ENCODE measurements around the gene CCNY.

CCNY gene

DNA sequence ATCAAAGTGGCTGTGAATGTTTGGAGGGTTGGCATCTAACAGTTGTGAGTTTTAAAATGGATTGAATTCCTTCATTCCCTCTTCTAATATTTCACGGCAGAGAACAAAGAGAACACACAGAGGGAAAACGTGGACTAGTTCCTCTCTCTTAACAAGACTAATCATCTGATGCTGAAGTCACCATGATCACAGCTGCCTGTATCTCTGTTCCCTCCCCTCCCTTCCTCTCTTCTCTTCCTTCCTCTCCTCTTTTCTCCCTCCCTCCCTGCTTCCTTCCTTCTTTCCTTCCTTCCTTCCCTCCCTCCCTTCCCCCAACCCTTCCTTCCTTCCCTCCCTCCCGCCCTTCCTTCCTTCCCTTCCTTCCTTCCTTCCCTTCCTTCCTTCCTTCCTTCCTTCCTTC, 258.8 kb downstream of the CCNY start:
- H3K4me3 ChIP-seq (ENCODE audit: control insufficient read depth, low read depth, low read length) = no peak overlapping the region
- no peak for DNase-seq (ENCODE audit: low read depth)
- TF ChIP-seq, protein P1, sequence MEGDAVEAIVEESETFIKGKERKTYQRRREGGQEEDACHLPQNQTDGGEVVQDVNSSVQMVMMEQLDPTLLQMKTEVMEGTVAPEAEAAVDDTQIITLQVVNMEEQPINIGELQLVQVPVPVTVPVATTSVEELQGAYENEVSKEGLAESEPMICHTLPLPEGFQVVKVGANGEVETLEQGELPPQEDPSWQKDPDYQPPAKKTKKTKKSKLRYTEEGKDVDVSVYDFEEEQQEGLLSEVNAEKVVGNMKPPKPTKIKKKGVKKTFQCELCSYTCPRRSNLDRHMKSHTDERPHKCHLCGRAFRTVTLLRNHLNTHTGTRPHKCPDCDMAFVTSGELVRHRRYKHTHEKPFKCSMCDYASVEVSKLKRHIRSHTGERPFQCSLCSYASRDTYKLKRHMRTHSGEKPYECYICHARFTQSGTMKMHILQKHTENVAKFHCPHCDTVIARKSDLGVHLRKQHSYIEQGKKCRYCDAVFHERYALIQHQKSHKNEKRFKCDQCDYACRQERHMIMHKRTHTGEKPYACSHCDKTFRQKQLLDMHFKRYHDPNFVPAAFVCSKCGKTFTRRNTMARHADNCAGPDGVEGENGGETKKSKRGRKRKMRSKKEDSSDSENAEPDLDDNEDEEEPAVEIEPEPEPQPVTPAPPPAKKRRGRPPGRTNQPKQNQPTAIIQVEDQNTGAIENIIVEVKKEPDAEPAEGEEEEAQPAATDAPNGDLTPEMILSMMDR (conservative IDR thresholded peaks at IDR 0.05; ENCODE audit: control insufficient read depth, insufficient read depth, low read depth, low read length) = no peak

DNA sequence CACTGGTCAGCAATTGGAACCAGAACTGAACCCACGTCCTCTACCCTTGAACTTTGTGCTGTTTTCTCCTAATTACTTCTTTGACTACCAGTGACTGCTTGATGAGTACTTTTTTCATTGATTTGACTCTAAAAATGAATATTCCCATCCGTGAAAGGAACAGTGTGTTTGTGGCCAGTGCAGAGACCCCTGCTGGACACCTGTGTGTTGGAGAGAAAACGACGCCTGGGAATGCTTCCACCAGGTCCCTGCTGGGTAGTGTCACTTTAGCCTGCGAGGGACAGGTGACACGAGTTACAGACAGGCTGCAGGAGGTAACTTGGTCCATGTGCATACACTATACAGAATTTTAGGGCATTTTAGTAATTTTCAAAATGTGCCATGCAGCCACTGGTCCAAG, 262.1 kb downstream of the CCNY start:
- no peak overlapping the region for H3K4me3 ChIP-seq (ENCODE audit: control insufficient read depth, low read depth, low read length)
- TF ChIP-seq, protein P1 (conservative IDR thresholded peaks at IDR 0.05; ENCODE audit: control insufficient read depth, insufficient read depth, low read depth, low read length) = peak; percentile 45
- no peak for DNase-seq (ENCODE audit: low read depth)

DNA sequence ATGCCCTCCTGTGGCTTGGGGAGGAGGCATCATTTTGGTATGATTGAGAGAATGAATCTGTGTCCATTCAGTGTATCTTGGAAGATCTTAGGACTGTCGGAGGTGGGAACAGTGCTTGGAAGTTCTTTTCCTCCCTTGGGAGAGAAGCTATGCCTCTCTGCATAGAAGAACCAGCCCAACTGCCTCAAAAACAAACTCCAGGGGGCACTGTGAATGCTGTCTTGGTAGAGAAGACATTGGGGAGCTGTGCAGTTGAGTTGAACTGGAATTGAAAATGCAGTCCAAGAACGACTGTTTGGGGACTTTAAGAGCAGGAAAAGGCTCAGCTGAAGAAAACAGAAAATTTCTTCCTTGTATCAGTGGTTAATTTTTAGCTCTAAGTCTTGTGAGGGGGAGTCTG, 263.9 kb downstream of the CCNY start:
- H3K4me3 ChIP-seq (ENCODE audit: control insufficient read depth, low read depth, low read length) = no peak overlapping the region
- TF ChIP-seq, protein P1 (conservative IDR thresholded peaks at IDR 0.05; ENCODE audit: control insufficient read depth, insufficient read depth, low read depth, low read length) = peak; percentile 28
- DNase-seq (ENCODE audit: low read depth) = no peak

DNA sequence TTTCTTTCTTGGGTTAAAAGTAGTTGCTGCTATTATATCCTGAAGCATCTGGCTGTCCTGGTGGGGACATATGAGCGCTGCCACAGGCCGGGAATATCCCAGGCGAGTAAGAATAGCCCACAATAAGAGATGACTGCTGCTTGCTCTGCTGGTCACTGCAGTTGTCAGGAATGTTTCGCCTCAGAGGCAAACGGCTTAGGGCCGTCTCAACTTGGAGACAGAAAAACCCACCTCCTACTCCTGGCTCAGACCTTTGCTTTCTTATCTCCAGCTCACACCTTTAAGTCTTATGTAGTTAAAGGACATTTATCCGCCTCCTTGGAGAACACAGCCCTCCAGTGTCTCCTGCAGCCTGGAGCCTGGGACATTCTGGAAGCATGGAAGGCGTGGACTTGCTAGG, 268.9 kb downstream of the CCNY start, which contains the start of gene GJD4:
GJD4 (plus strand) TSS at position 151 of the 400 bp plus-strand sequence; CDS start at position 378, 227 bp downstream.
- TF ChIP-seq, protein P1 (conservative IDR thresholded peaks at IDR 0.05; ENCODE audit: control insufficient read depth, insufficient read depth, low read depth, low read length) = no peak
- H3K4me3 ChIP-seq (ENCODE audit: control insufficient read depth, low read depth, low read length) = no peak within 1 kb of the TSS
- DNase-seq (ENCODE audit: low read depth) = no peak

DNA sequence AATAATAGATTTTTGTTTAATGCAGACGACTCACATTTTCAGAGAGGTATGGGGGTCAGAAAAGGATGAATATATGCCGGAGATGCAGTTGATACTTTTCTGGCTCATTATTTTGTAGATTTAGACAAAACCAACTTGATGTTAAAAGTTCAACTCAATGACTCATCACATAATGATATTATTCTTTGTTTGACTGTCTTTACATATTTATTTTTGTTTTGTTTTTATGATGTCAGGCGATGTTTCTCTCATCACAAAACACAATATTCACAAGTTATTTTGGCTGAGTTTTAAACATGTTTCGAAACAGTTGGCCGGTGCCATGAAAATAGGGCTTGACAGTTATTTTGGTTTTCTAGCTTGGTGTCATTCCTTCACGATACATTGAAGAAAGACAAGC, 270.1 kb downstream of the CCNY start:
- H3K4me3 ChIP-seq (ENCODE audit: control insufficient read depth, low read depth, low read length) = no peak overlapping the region
- TF ChIP-seq, protein P1 (conservative IDR thresholded peaks at IDR 0.05; ENCODE audit: control insufficient read depth, insufficient read depth, low read depth, low read length) = no peak
- peak; percentile 33 for DNase-seq (ENCODE audit: low read depth)

DNA sequence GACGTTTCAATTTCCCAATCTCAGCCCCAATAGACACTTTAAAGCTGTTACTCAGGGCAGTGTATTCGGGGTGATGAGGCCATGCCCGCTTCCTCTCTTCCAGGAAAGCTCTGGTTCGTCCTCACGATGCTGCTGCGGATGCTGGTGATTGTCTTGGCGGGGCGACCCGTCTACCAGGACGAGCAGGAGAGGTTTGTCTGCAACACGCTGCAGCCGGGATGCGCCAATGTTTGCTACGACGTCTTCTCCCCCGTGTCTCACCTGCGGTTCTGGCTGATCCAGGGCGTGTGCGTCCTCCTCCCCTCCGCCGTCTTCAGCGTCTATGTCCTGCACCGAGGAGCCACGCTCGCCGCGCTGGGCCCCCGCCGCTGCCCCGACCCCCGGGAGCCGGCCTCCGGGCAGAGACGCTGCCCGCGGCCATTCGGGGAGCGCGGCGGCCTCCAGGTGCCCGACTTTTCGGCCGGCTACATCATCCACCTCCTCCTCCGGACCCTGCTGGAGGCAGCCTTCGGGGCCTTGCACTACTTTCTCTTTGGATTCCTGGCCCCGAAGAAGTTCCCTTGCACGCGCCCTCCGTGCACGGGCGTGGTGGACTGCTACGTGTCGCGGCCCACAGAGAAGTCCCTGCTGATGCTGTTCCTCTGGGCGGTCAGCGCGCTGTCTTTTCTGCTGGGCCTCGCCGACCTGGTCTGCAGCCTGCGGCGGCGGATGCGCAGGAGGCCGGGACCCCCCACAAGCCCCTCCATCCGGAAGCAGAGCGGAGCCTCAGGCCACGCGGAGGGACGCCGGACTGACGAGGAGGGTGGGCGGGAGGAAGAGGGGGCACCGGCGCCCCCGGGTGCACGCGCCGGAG, 271.4 kb downstream of the CCNY start:
- H3K4me3 ChIP-seq (ENCODE audit: control insufficient read depth, low read depth, low read length) = peak overlapping the region; percentile 22
- TF ChIP-seq, protein P1 (conservative IDR thresholded peaks at IDR 0.05; ENCODE audit: control insufficient read depth, insufficient read depth, low read depth, low read length) = no peak
- no peak for DNase-seq (ENCODE audit: low read depth)
